GM19351 (cell line): ENCODE results near the gene ADAT2.

ENCODE experiments used
- ATAC-seq: cut with Tn5 transposase; IDR thresholded peaks from one replicate; pipeline ENCODE4 v1.9.1; 2021; ENCODE audit warnings: mild to moderate bottlenecking, moderate library complexity; ENCODE audit not compliant: unreplicated experiment

Gene ADAT2

GRCh38 chr6:143441680-143442545, 8.6 kb downstream of the ADAT2 start:
- ATAC-seq, result no peak

- no peak for ATAC-seq
These were observed 9.5 kb downstream of the ADAT2 start for GRCh38 chr6:143441010-143441409.

GRCh38 chr6:143432588-143432987, 17.9 kb downstream of the ADAT2 start:
- no peak for ATAC-seq

GRCh38 chr6:143431226-143431625, 19.3 kb downstream of the ADAT2 start:
- no peak for ATAC-seq

- no peak for ATAC-seq
These were observed 20.5 kb downstream of the ADAT2 start for GRCh38 chr6:143429970-143430369.

GRCh38 chr6:143427109-143427817, 23.2 kb downstream of the ADAT2 start:
- peak; percentile 100 for ATAC-seq

GRCh38 chr6:143426026-143426425, 24.5 kb downstream of the ADAT2 start:
- ATAC-seq, result no peak

GRCh38 chr6:143419526-143419925, 31.0 kb downstream of the ADAT2 start:
- ATAC-seq, result no peak

- ATAC-seq, result no peak
These were observed 35.7 kb downstream of the ADAT2 start for GRCh38 chr6:143414769-143415168.

GRCh38 chr6:143410859-143411270, 39.6 kb downstream of the ADAT2 start:
- no peak for ATAC-seq

- ATAC-seq, result no peak
These were observed 41.7 kb downstream of the ADAT2 start for GRCh38 chr6:143408787-143409162.

- no peak for ATAC-seq
These were observed 42.2 kb downstream of the ADAT2 start for GRCh38 chr6:143408151-143408786.

- peak; percentile 78 for ATAC-seq
These were observed 43.8 kb downstream of the ADAT2 start for GRCh38 chr6:143406673-143407072.

- no peak for ATAC-seq
These were observed 44.9 kb downstream of the ADAT2 start for GRCh38 chr6:143405373-143406154.

- ATAC-seq, result no peak
These were observed 47.7 kb downstream of the ADAT2 start for GRCh38 chr6:143402721-143403336.

GRCh38 chr6:143401636-143402370, 48.7 kb downstream of the ADAT2 start:
- no peak for ATAC-seq

GRCh38 chr6:143401068-143401446, 49.4 kb downstream of the ADAT2 start:
- no peak for ATAC-seq

- ATAC-seq, result no peak
These were observed 50.0 kb downstream of the ADAT2 start for GRCh38 chr6:143400258-143401067.

- no peak for ATAC-seq
These were observed 50.7 kb downstream of the ADAT2 start for GRCh38 chr6:143399775-143400174.
